Neural cell (in vitro differentiated cells): ENCODE measurements around the gene SLC38A3. TPM values are rescaled to one million over a fixed set of nuclear protein-coding genes. Genes with fewer than 3 reads are reported as not detected.

ENCODE experiments used
- H2AFZ ChIP-seq: fragments of 200-600, 300-800 bp; sonication (generic), shearing (Covaris generic); 2 replicates; pipeline ENCODE4 v1.6.0; 2014; ENCODE audit warnings: low read depth, mild to moderate bottlenecking, antibody characterized with exemption, low read length, moderate library complexity
- H3F3A ChIP-seq: fragments of 200-600 bp; shearing (Covaris generic); 2 replicates; pipeline ENCODE4 v1.6.1; 2016; ENCODE audit warnings: mild to moderate bottlenecking, moderate library complexity, mixed read lengths, antibody characterized with exemption, low read length; ENCODE audit not compliant: insufficient read depth, poor library complexity, severe bottlenecking
- H3K27ac ChIP-seq: fragments of 200-600, 300-800 bp; sonication (generic), shearing (Covaris generic); 2 replicates; pipeline ENCODE4 v1.5.1; 2014; ENCODE audit warnings: mild to moderate bottlenecking, low read length, moderate library complexity
- H3K27me3 ChIP-seq: fragments of 300-800, 200-600 bp; sonication (generic), shearing (Covaris generic); 2 replicates; pipeline ENCODE4 v1.6.0; 2014; ENCODE audit warnings: mild to moderate bottlenecking, low read depth, low read length, moderate library complexity; ENCODE audit not compliant: insufficient read depth
- H3K36me3 ChIP-seq: fragments of 300-800, 200-600 bp; sonication (generic), shearing (Covaris generic); 2 replicates; pipeline ENCODE4 v1.5.1; 2014; ENCODE audit warnings: mild to moderate bottlenecking, antibody characterized with exemption, low read length, moderate library complexity; ENCODE audit not compliant: insufficient read depth
- H3K4me2 ChIP-seq: fragments of 300-800, 200-600 bp; sonication (generic), shearing (Covaris generic); 2 replicates; pipeline ENCODE4 v1.6.0; 2014; ENCODE audit warnings: mild to moderate bottlenecking, low read length
- H3K4me3 ChIP-seq: fragments of 300-800, 200-600 bp; sonication (generic), shearing (Covaris generic); 2 replicates; pipeline ENCODE4 v1.5.1; 2014; ENCODE audit warnings: mild to moderate bottlenecking, low read length, moderate library complexity
- H3K79me2 ChIP-seq: fragments of 200-600 bp; shearing (Covaris generic); replicated peaks from 2 replicates; pipeline ENCODE4 v1.6.0; 2014; ENCODE audit warnings: mild to moderate bottlenecking, low read length, moderate library complexity; ENCODE audit not compliant: insufficient read depth
- H3K9ac ChIP-seq: fragments of 300-800, 200-600 bp; sonication (generic), shearing (Covaris generic); 2 replicates; pipeline ENCODE4 v1.6.1; 2016; ENCODE audit warnings: mild to moderate bottlenecking, low read length, mixed read lengths
- H3K9me2 ChIP-seq: fragments of 200-600 bp; shearing (Covaris generic); 2 replicates; pipeline ENCODE4 v1.6.1; 2016; ENCODE audit warnings: mild to moderate bottlenecking, low read length, mixed read lengths; ENCODE audit not compliant: insufficient read depth
- H3K9me3 ChIP-seq: fragments of 200-600, 300-800 bp; sonication (generic), shearing (Covaris generic); 2 replicates; pipeline ENCODE4 v1.6.1; 2016; ENCODE audit warnings: mild to moderate bottlenecking, mixed run types, low read length, moderate library complexity, mixed read lengths
- H4K20me1 ChIP-seq: fragments of 200-600 bp; shearing (Covaris generic); 2 replicates; pipeline ENCODE4 v1.6.1; 2016; ENCODE audit warnings: mild to moderate bottlenecking, mixed run types; ENCODE audit not compliant: insufficient read depth
- EP300 ChIP-seq: fragments of 450-650 bp; conservative IDR thresholded peaks from 2 replicates; pipeline ENCODE4 v1.6.1; 2014; ENCODE audit warnings: antibody characterized with exemption, mild to moderate bottlenecking, moderate library complexity; ENCODE audit not compliant: poor library complexity, severe bottlenecking
- EZH2 ChIP-seq: fragments of 200-600, 300-800 bp; shearing (Covaris generic), sonication (generic); IDR thresholded peaks from 2 replicates; pipeline ENCODE4 v1.6.1; 2014; ENCODE audit warnings: antibody characterized with exemption, low read length, borderline replicate concordance, mild to moderate bottlenecking; ENCODE audit not compliant: insufficient read depth, poor library complexity, severe bottlenecking
- REST ChIP-seq: IDR thresholded peaks from 2 replicates; pipeline ENCODE4 v1.6.1; 2012; ENCODE audit warnings: borderline replicate concordance
- SMC3 ChIP-seq: fragments of 450-650 bp; conservative IDR thresholded peaks from 2 replicates; pipeline ENCODE4 v1.6.1; 2014; ENCODE audit warnings: antibody characterized with exemption, mild to moderate bottlenecking, moderate library complexity; ENCODE audit not compliant: poor library complexity
- TAF1 ChIP-seq: IDR thresholded peaks from 2 replicates; pipeline ENCODE4 v1.6.1; 2012; ENCODE audit warnings: low read depth
- polyA plus RNA-seq: library from polyadenylated mRNA; depleted of rRNA; stranded (reverse); fragments of >200 nt; gene quantifications from 2 replicates; pipeline ENCODE4 v1.2.3, GENCODE V29; 2014
- TF ChIP-seq, protein P1 (sequence below): fragments of 450-650 bp; IDR thresholded peaks from 2 replicates; pipeline ENCODE4 v1.5.1; 2014; ENCODE audit warnings: antibody characterized with exemption, mild to moderate bottlenecking, moderate library complexity; ENCODE audit not compliant: poor library complexity, severe bottlenecking

Gene SLC38A3
- polyA plus RNA-seq, 1 donor from 2014 or later = not detected

GRCh38 chr3:50161320-50161719, 43.8 kb upstream of the SLC38A3 start:
- Histone ChIP-seq H3F3A (no peaks in the 10 kb centered on the region), H2AFZ (no peak overlapping the region), H3K79me2 (peaks cover 8% of the 10 kb centered on the region), H3K9me2 (no peaks in the 10 kb centered on the region), H3K4me2 (no peak overlapping the region), H3K4me3 (no peak overlapping the region), H3K36me3 (no peaks in the 10 kb centered on the region), H3K27ac (no peak overlapping the region), H3K27me3 (no peaks in the 10 kb centered on the region), H3K9me3 (no peaks in the 10 kb centered on the region), H3K9ac (no peak overlapping the region), H4K20me1 (no peaks in the 10 kb centered on the region)
- no peak for TF ChIP-seq EZH2
- TF ChIP-seq EP300 = no peak
- TF ChIP-seq REST = no peak

DNA sequence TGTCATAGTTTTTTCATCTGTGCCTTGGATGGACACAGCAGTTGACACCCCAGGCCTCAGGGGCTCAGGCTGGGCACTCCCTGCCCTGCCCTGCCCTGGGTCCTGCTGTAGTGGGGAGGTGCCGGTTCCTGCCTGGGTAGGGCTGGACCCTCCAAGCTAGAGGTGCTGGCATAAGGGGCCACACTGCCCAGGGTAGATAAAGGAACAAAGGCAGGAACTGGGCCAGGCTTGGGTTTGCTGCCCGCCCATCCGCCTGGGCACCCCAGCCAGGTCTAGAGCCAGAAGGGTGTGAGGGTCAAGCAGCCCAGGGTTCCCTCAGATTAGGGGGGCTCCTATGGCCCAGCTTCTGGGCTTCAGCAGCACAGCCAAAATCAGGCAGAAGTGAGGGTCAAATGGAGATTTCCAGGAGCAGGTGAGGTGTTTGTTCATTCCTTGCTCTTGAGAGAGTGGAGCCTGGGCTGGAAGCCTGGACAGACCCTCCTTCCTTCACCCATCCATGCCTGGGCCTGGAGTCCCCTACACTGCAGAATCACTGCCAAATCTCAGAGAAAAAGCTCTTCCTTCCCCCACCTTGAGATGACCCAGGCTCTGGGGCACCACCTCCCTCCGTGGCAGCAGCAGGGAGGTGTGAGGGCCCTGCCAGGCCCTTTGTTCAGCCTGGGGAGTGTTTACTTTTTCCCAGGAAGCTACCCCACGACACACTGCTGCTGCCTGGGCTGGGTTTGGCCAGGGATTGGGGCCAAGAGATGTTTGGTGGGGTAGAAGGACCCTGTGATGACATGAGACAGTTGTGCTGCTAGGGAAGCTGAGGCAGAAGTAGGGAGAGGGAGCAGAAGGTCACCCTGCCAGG, 42.8 kb upstream of the SLC38A3 start:
- Histone ChIP-seq H3K4me3 (no peak overlapping the region), H3K79me2 (no peaks in the 10 kb centered on the region), H3F3A (no peaks in the 10 kb centered on the region), H3K27me3 (no peaks in the 10 kb centered on the region), H3K9me2 (no peaks in the 10 kb centered on the region), H2AFZ (no peak overlapping the region), H3K9me3 (no peaks in the 10 kb centered on the region), H3K36me3 (no peaks in the 10 kb centered on the region), H3K27ac (no peak overlapping the region), H3K4me2 (no peak overlapping the region), H4K20me1 (no peaks in the 10 kb centered on the region), H3K9ac (no peak overlapping the region)
- TF ChIP-seq, protein P1, sequence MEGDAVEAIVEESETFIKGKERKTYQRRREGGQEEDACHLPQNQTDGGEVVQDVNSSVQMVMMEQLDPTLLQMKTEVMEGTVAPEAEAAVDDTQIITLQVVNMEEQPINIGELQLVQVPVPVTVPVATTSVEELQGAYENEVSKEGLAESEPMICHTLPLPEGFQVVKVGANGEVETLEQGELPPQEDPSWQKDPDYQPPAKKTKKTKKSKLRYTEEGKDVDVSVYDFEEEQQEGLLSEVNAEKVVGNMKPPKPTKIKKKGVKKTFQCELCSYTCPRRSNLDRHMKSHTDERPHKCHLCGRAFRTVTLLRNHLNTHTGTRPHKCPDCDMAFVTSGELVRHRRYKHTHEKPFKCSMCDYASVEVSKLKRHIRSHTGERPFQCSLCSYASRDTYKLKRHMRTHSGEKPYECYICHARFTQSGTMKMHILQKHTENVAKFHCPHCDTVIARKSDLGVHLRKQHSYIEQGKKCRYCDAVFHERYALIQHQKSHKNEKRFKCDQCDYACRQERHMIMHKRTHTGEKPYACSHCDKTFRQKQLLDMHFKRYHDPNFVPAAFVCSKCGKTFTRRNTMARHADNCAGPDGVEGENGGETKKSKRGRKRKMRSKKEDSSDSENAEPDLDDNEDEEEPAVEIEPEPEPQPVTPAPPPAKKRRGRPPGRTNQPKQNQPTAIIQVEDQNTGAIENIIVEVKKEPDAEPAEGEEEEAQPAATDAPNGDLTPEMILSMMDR = no peak
- TF ChIP-seq SMC3 = no peak
- TF ChIP-seq EZH2 = no peak
- TF ChIP-seq TAF1 = no peak
